B cell (primary cell): ENCODE results near the gene C1orf185. TPM values are rescaled to one million over a fixed set of nuclear protein-coding genes. Genes with fewer than 3 reads are reported as not detected.
A peak's percentile ranks its signal among the peaks of the same experiment; 100 is the strongest.

ENCODE experiments used
- ATAC-seq: fragments of 200-7000 bp; cut with Tn5 transposase; one replicate; pipeline ENCODE4 v1.10.0; 2021; ENCODE audit warnings: low read depth, mild to moderate bottlenecking, moderate number of reproducible peaks, moderate library complexity
- CTCF ChIA-PET: fragments of 350-600 bp; sonication (Branson Sonifier 250); formaldehyde crosslinking; loops from one replicate; lab custom pipeline; 2021; ENCODE audit warnings: antibody characterized with exemption, inconsistent platforms; lab: Charles Lee
- POLR2A ChIA-PET: fragments of 350-600 bp; sonication (Branson Sonifier 250); formaldehyde crosslinking; loops from one replicate; lab custom pipeline; 2021; ENCODE audit warnings: antibody characterized with exemption; lab: Charles Lee
- DNase-seq: peaks from one replicate; pipeline ENCODE4 v3.0.0; 2013
- H2AFZ ChIP-seq: 2 replicates; pipeline ENCODE4 v1.6.1; 2012; ENCODE audit warnings: mild to moderate bottlenecking, low read depth, low read length; ENCODE audit not compliant: insufficient read depth, poor library complexity, severe bottlenecking
- H3K27ac ChIP-seq, 2 donors: 1 replicate in 1 of 2; 2 replicates in 1 of 2; pipeline ENCODE4 v1.5.1; 2012 to 2013; ENCODE audit warnings: low read length in 2 of 2, mild to moderate bottlenecking in 2 of 2, moderate library complexity in 1 of 2
- H3K27me3 ChIP-seq, 4 experiments: fragments of 200-600 bp in 1 of 4; sonication (generic) in 1 of 4; replicated peaks in 1 of 4; 1 replicate in 2 of 4; 2 replicates in 2 of 4; pipeline versions ENCODE4 v1.6.1 to v1.7.0; 2013 to 2016; ENCODE audit warnings: low read length in 3 of 4, mild to moderate bottlenecking in 2 of 4, mixed read lengths in 1 of 4, moderate library complexity in 1 of 4; ENCODE audit not compliant: insufficient read depth in 4 of 4, control insufficient read depth in 3 of 4; ENCODE audit errors: control extremely low read depth in 1 of 4
- H3K36me3 ChIP-seq, 2 experiments: replicated peaks in 1 of 2; 1 replicate in 1 of 2; 2 replicates in 1 of 2; pipeline versions ENCODE4 v1.6.1 to v1.7.1; 2013; ENCODE audit warnings: low read length in 1 of 2; ENCODE audit not compliant: insufficient read depth in 2 of 2, control insufficient read depth in 1 of 2; ENCODE audit errors: control extremely low read depth in 1 of 2, extremely low read depth in 1 of 2
- H3K4me1 ChIP-seq, 2 donors: fragments of 200-600 bp in 1 of 2; sonication (generic) in 1 of 2; 1 replicate in 1 of 2; 2 replicates in 1 of 2; pipeline versions ENCODE4 v1.5.1 to v1.6.1; 2013 to 2017; ENCODE audit warnings: low read length in 2 of 2; ENCODE audit not compliant: control insufficient read depth in 2 of 2, insufficient read depth in 2 of 2
- H3K4me2 ChIP-seq: replicated peaks from 2 replicates; pipeline ENCODE3; 2012; ENCODE audit warnings: mild to moderate bottlenecking, low read depth, low read length; ENCODE audit not compliant: poor library complexity, severe bottlenecking
- H3K4me3 ChIP-seq, 5 experiments: fragments of 200-600 bp in 1 of 5; sonication (generic) in 1 of 5; 1 replicate in 3 of 5; 2 replicates in 2 of 5; pipeline versions ENCODE4 v1.5.1 to v1.7.0; 2011 to 2016; ENCODE audit warnings: low read length in 4 of 5, mild to moderate bottlenecking in 4 of 5, low read depth in 2 of 5, control low read depth in 1 of 5, moderate library complexity in 1 of 5; ENCODE audit not compliant: insufficient read depth in 1 of 5; ENCODE audit errors: control extremely low read depth in 1 of 5, extremely low read depth in 1 of 5
- H3K79me2 ChIP-seq: fragments of 200-600 bp; sonication (generic); one replicate; pipeline ENCODE4 v1.6.0; 2016; ENCODE audit warnings: low read length; ENCODE audit not compliant: control insufficient read depth, insufficient read depth
- H3K9ac ChIP-seq: fragments of 200-600 bp; sonication (generic); 2 replicates; pipeline ENCODE4 v1.6.1; 2017; ENCODE audit warnings: mild to moderate bottlenecking, low read length, moderate library complexity
- H3K9me3 ChIP-seq, 3 donors: one replicate each; pipeline versions ENCODE4 v1.6.1 to v1.7.1; 2013; ENCODE audit warnings: low read length in 2 of 3; ENCODE audit not compliant: control insufficient read depth in 2 of 3, insufficient read depth in 1 of 3; ENCODE audit errors: control extremely low read depth in 1 of 3
- H4K20me1 ChIP-seq: 2 replicates; pipeline ENCODE4 v1.6.0; 2012; ENCODE audit warnings: mild to moderate bottlenecking, low read length; ENCODE audit not compliant: insufficient read depth, control insufficient read depth, poor library complexity, severe bottlenecking
- H3K27ac Mint-ChIP-seq: one replicate; pipeline ENCODE4 v1.8.0; 2021; ENCODE audit warnings: mixed read lengths
- H3K27me3 Mint-ChIP-seq: one replicate; pipeline ENCODE4 v1.8.0; 2021; ENCODE audit warnings: mixed read lengths
- H3K4me1 Mint-ChIP-seq: one replicate; pipeline ENCODE4 v1.8.0; 2021; ENCODE audit warnings: mixed read lengths
- H3K4me3 Mint-ChIP-seq: one replicate; pipeline ENCODE4 v1.8.0; 2021; ENCODE audit warnings: mixed read lengths
- H3K9me3 Mint-ChIP-seq: one replicate; pipeline ENCODE4 v1.8.0; 2022; ENCODE audit warnings: mixed read lengths; ENCODE audit not compliant: insufficient read depth
- EZH2 ChIP-seq: IDR thresholded peaks from 2 replicates; pipeline ENCODE4 v1.6.1; 2012; ENCODE audit warnings: borderline replicate concordance, low read depth, mild to moderate bottlenecking, moderate library complexity, low read length; ENCODE audit not compliant: insufficient read depth, poor library complexity, severe bottlenecking
- WGBS: methylation state at CpG from one replicate; pipeline ENCODE4 v1.1.5; 2013; ENCODE audit warnings: missing lambda C conversion rate; ENCODE audit not compliant: insufficient coverage; 5-methylcytosine and 5-hydroxymethylcytosine counted together
- intact Hi-C: fragments of 100-400 bp; cut with micrococcal nuclease; formaldehyde crosslinking; loops from one replicate; pipeline ENCODE4 v1.10.0; 2022
- polyA minus RNA-seq: library from RNA; depleted of rRNA, polyadenylated mRNA; stranded (reverse); fragments of >200 nt; gene quantifications from 2 replicates; pipeline ENCODE4 v1.2.3, GENCODE V29; 2012
- polyA plus RNA-seq: library from polyadenylated mRNA; depleted of rRNA; stranded (reverse); fragments of >200 nt; gene quantifications from 2 replicates; pipeline ENCODE4 v1.2.3, GENCODE V29; 2012
- total RNA-seq, 2 donors: library from RNA; stranded (reverse); fragments of 120-200 nt in 1 of 2; gene quantifications; 1 replicate in 1 of 2; 2 replicates in 1 of 2; pipeline versions ENCODE4 v1.2.3 to v1.2.4, GENCODE V29; 2013 to 2022
- TF ChIP-seq, protein P1 (sequence below): fragments of 200-600 bp; IDR thresholded peaks from one replicate; pipeline ENCODE4 v1.8.0; 2022; ENCODE audit warnings: antibody characterized with exemption, mild to moderate bottlenecking

C1orf185 gene
- total RNA-seq: not detected in 2 replicates
- not detected for total RNA-seq (2013)
- not detected in 2 replicates for polyA plus RNA-seq
- not detected in 2 replicates for polyA minus RNA-seq

DNA sequence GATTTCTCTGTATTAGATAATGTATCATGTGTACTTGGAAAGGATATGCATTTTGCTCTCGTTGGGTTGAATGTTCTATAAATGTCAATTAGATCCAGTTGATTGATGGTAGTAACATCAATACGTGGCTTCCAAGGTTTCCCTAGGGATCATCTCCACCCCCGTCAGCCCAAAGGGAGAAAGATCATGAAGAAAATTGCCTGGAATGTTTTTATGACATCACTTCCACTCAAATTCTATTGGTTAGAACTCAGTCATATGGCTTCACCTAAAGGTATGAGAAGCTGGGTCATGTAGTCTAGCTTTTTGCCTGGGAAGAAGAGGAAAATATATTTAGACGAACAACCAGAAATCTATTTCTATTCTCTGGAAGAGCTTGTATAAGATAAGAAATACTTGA is at the start of gene C1orf185:
Gene C1orf185 (plus strand): TSS at position 253 of the 400 bp plus-strand sequence. CDS start 6 bp downstream, at position 259.
- H3K27ac Mint-ChIP-seq: no peak within 1 kb of the TSS
- no peaks in the 10 kb centered on the region for H3K4me1 ChIP-seq
- intact Hi-C loops: no loop called here
- H3K36me3 ChIP-seq: no peaks in the 10 kb centered on the region
- H3K9ac ChIP-seq: no peak within 1 kb of the TSS
- no peak for ATAC-seq
- no peaks in the 10 kb centered on the region for H4K20me1 ChIP-seq
- TF ChIP-seq EZH2: no peak
- TF ChIP-seq, protein P1, sequence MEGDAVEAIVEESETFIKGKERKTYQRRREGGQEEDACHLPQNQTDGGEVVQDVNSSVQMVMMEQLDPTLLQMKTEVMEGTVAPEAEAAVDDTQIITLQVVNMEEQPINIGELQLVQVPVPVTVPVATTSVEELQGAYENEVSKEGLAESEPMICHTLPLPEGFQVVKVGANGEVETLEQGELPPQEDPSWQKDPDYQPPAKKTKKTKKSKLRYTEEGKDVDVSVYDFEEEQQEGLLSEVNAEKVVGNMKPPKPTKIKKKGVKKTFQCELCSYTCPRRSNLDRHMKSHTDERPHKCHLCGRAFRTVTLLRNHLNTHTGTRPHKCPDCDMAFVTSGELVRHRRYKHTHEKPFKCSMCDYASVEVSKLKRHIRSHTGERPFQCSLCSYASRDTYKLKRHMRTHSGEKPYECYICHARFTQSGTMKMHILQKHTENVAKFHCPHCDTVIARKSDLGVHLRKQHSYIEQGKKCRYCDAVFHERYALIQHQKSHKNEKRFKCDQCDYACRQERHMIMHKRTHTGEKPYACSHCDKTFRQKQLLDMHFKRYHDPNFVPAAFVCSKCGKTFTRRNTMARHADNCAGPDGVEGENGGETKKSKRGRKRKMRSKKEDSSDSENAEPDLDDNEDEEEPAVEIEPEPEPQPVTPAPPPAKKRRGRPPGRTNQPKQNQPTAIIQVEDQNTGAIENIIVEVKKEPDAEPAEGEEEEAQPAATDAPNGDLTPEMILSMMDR: no peak
- H2AFZ ChIP-seq: no peak within 1 kb of the TSS
- H3K4me3 ChIP-seq: no peak within 1 kb of the TSS
- H3K79me2 ChIP-seq: no peaks in the 10 kb centered on the region
- no peak for DNase-seq
- peaks cover 0 to 3% (median 0%) of the 10 kb centered on the region in 4 experiments for H3K27me3 ChIP-seq
- 77% methylated on average over 1 of the region's 4 CpGs for WGBS
- no peaks in the 10 kb centered on the region for H3K9me3 ChIP-seq
- POLR2A ChIA-PET: no interaction called here
- no peak within 1 kb of the TSS for H3K4me2 ChIP-seq
- no peaks in the 10 kb centered on the region for H3K9me3 Mint-ChIP-seq
- peaks cover 12% of the 10 kb centered on the region for H3K27me3 Mint-ChIP-seq
- no peak within 1 kb of the TSS for H3K4me3 Mint-ChIP-seq
- CTCF ChIA-PET: no interaction called here
- no peaks in the 10 kb centered on the region for H3K4me1 Mint-ChIP-seq
- H3K27ac ChIP-seq: no peak within 1 kb of the TSS

DNA sequence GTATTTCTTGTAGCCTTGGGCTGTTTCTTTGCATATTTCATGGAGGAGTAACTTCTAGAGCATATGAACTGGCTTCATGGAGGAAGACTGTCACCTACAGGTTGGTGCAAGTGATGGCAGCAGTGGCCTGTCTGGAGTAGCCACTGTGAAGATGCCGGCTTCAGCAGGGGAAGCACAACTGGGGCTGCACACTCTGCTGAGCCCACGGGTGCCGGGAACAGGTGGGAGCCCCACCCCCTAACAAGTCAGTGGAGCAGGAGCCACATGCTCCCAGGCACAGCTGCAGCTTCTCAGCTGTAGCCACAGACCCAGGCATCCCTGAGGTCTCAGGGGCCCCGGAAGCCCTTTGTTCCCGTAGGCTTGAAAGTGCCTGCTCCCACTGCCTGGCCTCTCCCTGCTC is 43.2 kb upstream of the C1orf185 start:
- TF ChIP-seq, protein P1: peak; percentile 26
- no peak for TF ChIP-seq EZH2
- H3K27me3 ChIP-seq: peaks cover 0 to 3% (median 0%) of the 10 kb centered on the region in 4 experiments
- H2AFZ ChIP-seq: no peak overlapping the region
- no peak overlapping the region for H3K9ac ChIP-seq
- no peaks in the 10 kb centered on the region for H4K20me1 ChIP-seq
- H3K4me1 ChIP-seq: no peaks in the 10 kb centered on the region
- POLR2A ChIA-PET: no interaction called here
- H3K9me3 ChIP-seq: peaks cover 2 to 19% (median 2%) of the 10 kb centered on the region in 3 donors
- H3K27ac ChIP-seq: no peak overlapping the region
- WGBS: 77% methylated on average over 5 of the region's 5 CpGs
- CTCF ChIA-PET: interaction anchor here (1.8 to 2.6 kb wide), 3 partner anchors 130 to 285 kb away, joined by 4 to 11 read pairs (median 6); no protein-coding TSS in a partner anchor
- intact Hi-C loops: no loop called here
- ATAC-seq (no peak), DNase-seq (peak; percentile 14)
- H3K79me2 ChIP-seq: no peaks in the 10 kb centered on the region
- no peak overlapping the region for H3K4me2 ChIP-seq
- H3K27me3 Mint-ChIP-seq: peaks cover 27% of the 10 kb centered on the region
- no peaks in the 10 kb centered on the region for H3K4me1 Mint-ChIP-seq
- no peak overlapping the region for H3K27ac Mint-ChIP-seq
- H3K36me3 ChIP-seq: no peaks in the 10 kb centered on the region
- H3K4me3 Mint-ChIP-seq: no peak overlapping the region
- H3K4me3 ChIP-seq: no peak overlapping the region
- H3K9me3 Mint-ChIP-seq: peaks cover 5% of the 10 kb centered on the region
